Measurements from ENCODE around the gene GABRB2. TPM values are rescaled to one million over a fixed set of nuclear protein-coding genes. Genes with fewer than 3 reads are reported as not detected.

The GABRB2 gene
- total and polyA plus RNA-seq, 2 of the 13 experiments (the other 11 are each of a cell fraction or from before 2014, with no cell fraction given), result 0.01 TPM; not detected in 1

DNA sequence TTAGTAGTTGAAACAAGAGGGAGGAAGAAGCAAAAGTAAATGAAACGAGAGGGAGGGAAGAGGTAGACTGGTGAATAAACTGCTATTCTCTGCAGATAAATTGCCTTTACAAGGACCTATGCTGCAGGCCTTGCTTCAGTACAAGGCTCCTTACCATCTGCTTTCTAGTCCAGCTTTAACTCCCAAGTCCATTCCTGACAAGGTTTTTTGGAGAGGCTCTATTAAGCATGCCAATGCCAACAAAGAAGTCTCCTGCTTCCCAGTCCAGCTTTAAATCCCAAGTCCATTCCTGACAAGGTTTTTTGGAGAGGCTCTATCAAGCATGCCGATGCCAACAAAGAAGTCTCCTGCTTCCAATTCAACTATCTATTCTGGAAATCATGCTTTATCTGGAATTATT is 244.9 kb downstream of the GABRB2 start:
- WGBS (ENCODE audit: low lambda C conversion rate), result 0% methylated on average over 2 of the region's 2 CpGs
- ChIA-PET CTCF (ENCODE audit: low intra/inter-chr PET ratio, low total read pairs) (no interaction called here), POLR2A (no interaction called here)
- Histone ChIP-seq H3K4me1 (ENCODE audit: insufficient read depth, low read length) (no peaks in the 10 kb centered on the region), H3K79me2 (ENCODE audit: insufficient read depth, low read length) (no peaks in the 10 kb centered on the region), H3K36me3 (replicated peaks in 1 of 2; ENCODE audit: control insufficient read depth in 1 of 2, insufficient read depth in 2 of 2, low read length in 2 of 2) (no peaks in the 10 kb centered on the region), H3K4me3 (replicated peaks in 1 of 3; ENCODE audit: insufficient read depth in 1 of 3, low read depth in 2 of 3, low read length in 3 of 3) (no peak overlapping the region), H3K4me2 (ENCODE audit: low read depth, low read length) (no peak overlapping the region), H4K20me1 (ENCODE audit: insufficient read depth, low read length) (no peaks in the 10 kb centered on the region), H3K9me3 (ENCODE audit: low read length) (no peaks in the 10 kb centered on the region), H3K27ac (ENCODE audit: extremely low read length, insufficient read depth, low read length) (no peak overlapping the region), H3K9ac (ENCODE audit: insufficient read depth, low read depth, low read length) (no peak overlapping the region), H2AFZ (ENCODE audit: low read length) (no peak overlapping the region), H3K27me3 (ENCODE audit: control insufficient read depth in 1 of 2, insufficient read depth in 2 of 2, low read length in 2 of 2) (no peaks in the 10 kb centered on the region)
- in situ Hi-C loops (cut with HindIII; ENCODE audit: extremely low pct_ligation_motif_present, low pct_unique_long_range_greater_than_20kb) (no loop called here), intact Hi-C loops (cut with micrococcal nuclease; ENCODE audit: unreplicated experiment) (no loop called here)
- ATAC-seq, result no peak
- no TSS peak for BruUV-seq (replicated peaks)
- FAIRE-seq, result no peak
- DNase-seq (ENCODE audit: low spot score), result no peak
- TF ChIP-seq ZNF34 (CRISPR knock-in tag; IDR thresholded peaks at IDR 0.05; ENCODE audit: borderline replicate concordance) (no peak), ZNF276 (CRISPR knock-in tag; IDR thresholded peaks at IDR 0.05; ENCODE audit: low read depth) (no peak), MEIS2 (CRISPR knock-in tag; IDR thresholded peaks at IDR 0.05) (no peak), ZNF589 (CRISPR knock-in tag; conservative IDR thresholded peaks at IDR 0.05) (no peak), ZBED4 (CRISPR knock-in tag; IDR thresholded peaks at IDR 0.05; ENCODE audit: borderline replicate concordance) (no peak), NRL (CRISPR knock-in tag; IDR thresholded peaks at IDR 0.05; ENCODE audit: borderline replicate concordance) (no peak), ZBTB1 (CRISPR knock-in tag; IDR thresholded peaks at IDR 0.05; ENCODE audit: borderline replicate concordance) (no peak), POGK (CRISPR knock-in tag; conservative IDR thresholded peaks at IDR 0.05) (no peak), ZNF224 (CRISPR knock-in tag; IDR thresholded peaks at IDR 0.05) (no peak), RBM22 (optimal IDR thresholded peaks at IDR 0.05; ENCODE audit: low read length) (no peak), MIXL1 (CRISPR knock-in tag; IDR thresholded peaks at IDR 0.05) (no peak), CERS6 (CRISPR knock-in tag; IDR thresholded peaks at IDR 0.05) (no peak)
- TF ChIP-seq, protein P1, sequence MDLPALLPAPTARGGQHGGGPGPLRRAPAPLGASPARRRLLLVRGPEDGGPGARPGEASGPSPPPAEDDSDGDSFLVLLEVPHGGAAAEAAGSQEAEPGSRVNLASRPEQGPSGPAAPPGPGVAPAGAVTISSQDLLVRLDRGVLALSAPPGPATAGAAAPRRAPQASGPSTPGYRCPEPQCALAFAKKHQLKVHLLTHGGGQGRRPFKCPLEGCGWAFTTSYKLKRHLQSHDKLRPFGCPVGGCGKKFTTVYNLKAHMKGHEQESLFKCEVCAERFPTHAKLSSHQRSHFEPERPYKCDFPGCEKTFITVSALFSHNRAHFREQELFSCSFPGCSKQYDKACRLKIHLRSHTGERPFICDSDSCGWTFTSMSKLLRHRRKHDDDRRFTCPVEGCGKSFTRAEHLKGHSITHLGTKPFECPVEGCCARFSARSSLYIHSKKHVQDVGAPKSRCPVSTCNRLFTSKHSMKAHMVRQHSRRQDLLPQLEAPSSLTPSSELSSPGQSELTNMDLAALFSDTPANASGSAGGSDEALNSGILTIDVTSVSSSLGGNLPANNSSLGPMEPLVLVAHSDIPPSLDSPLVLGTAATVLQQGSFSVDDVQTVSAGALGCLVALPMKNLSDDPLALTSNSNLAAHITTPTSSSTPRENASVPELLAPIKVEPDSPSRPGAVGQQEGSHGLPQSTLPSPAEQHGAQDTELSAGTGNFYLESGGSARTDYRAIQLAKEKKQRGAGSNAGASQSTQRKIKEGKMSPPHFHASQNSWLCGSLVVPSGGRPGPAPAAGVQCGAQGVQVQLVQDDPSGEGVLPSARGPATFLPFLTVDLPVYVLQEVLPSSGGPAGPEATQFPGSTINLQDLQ (CRISPR knock-in tag; IDR thresholded peaks at IDR 0.05), result no peak
